Peyer's patch (tissue), 4 donors: ENCODE measurements around the gene PRSS23.

Experiments used
- CTCF ChIP-seq, 6 experiments: fragments of 450-650 bp in 4 of 6; fragments of 200-600 bp in 2 of 6; sonication (generic) in 1 of 6; IDR thresholded peaks; one replicate each; pipeline ENCODE4 v1.5.1; 2017 to 2019; ENCODE audit warnings: antibody characterized with exemption in 6 of 6, mild to moderate bottlenecking in 3 of 6, moderate library complexity in 1 of 6
- POLR2A ChIP-seq, 2 donors: fragments of 450-650 bp; IDR thresholded peaks; one replicate each; pipeline ENCODE4 v1.5.1; 2017; ENCODE audit warnings: antibody characterized with exemption in 2 of 2, mild to moderate bottlenecking in 2 of 2, moderate library complexity in 2 of 2

GRCh38 chr11:86807360-86807759 lies 7.0 kb downstream of the PRSS23 start:
- TF ChIP-seq CTCF (IDR thresholded peaks at IDR 0.05) (no peak), POLR2A (IDR thresholded peaks at IDR 0.05) (no peak)
